LNCAP (cell line): ENCODE data around the gene FOXN3.

Experiments
- CTCF ChIP-seq: fragments of 450-650 bp; IDR thresholded peaks from 2 replicates; pipeline ENCODE4 v1.5.1; 2017; ENCODE audit warnings: mild to moderate bottlenecking

The FOXN3 gene

GRCh38 chr14:89110110-89110509 is 306.9 kb downstream of the FOXN3 start:
- TF ChIP-seq CTCF, result no peak

GRCh38 chr14:89108608-89109007 is 308.4 kb downstream of the FOXN3 start:
- TF ChIP-seq CTCF, result no peak

GRCh38 chr14:89107626-89108025 is 309.4 kb downstream of the FOXN3 start:
- TF ChIP-seq CTCF, result no peak
